Activated T-helper 9 cell treated with anti-CD3 and anti-CD28 coated beads, Interleukin-2, amount 50 U/mL, for 16 hours (primary cell): ENCODE results near the gene TSHZ2.
"Not testable (repeated sequence)": the region's sequence is repeated elsewhere in the genome, so short reads cannot be mapped to it uniquely, and the experiment has no call there.

Experiments
- DNase-seq: peaks from one replicate; pipeline ENCODE4 v3.0.0-alpha.2; 2020; ENCODE audit warnings: low read depth

The TSHZ2 gene

GRCh38 chr20:53387983-53388675, 416.0 kb downstream of the TSHZ2 start:
- no peak for DNase-seq

- DNase-seq, result no peak
Measured at GRCh38 chr20:53389516-53390300, 417.6 kb downstream of the TSHZ2 start.

- DNase-seq, result no peak
Measured at GRCh38 chr20:53390770-53391169, 418.6 kb downstream of the TSHZ2 start.

GRCh38 chr20:53394433-53394832, 422.3 kb downstream of the TSHZ2 start:
- DNase-seq, result no peak

GRCh38 chr20:53395188-53395923, 423.2 kb downstream of the TSHZ2 start:
- no peak for DNase-seq

GRCh38 chr20:53399083-53399482, 426.9 kb downstream of the TSHZ2 start:
- DNase-seq, result no peak

GRCh38 chr20:53399592-53400335, 427.6 kb downstream of the TSHZ2 start:
- no peak for DNase-seq

- DNase-seq, result no peak
Measured at GRCh38 chr20:53402233-53403005, 430.3 kb downstream of the TSHZ2 start.

- DNase-seq, result no peak
Measured at GRCh38 chr20:53403029-53403428, 430.9 kb downstream of the TSHZ2 start.

GRCh38 chr20:53405139-53405538, 433.0 kb downstream of the TSHZ2 start:
- no peak for DNase-seq

GRCh38 chr20:53406580-53406979, 434.4 kb downstream of the TSHZ2 start:
- no peak for DNase-seq

GRCh38 chr20:53408691-53409446, 436.7 kb downstream of the TSHZ2 start:
- DNase-seq, result no peak

GRCh38 chr20:53409447-53409717, 437.2 kb downstream of the TSHZ2 start:
- DNase-seq, result no peak

- no peak for DNase-seq
Measured at GRCh38 chr20:53411129-53411528, 439.0 kb downstream of the TSHZ2 start.

GRCh38 chr20:53411891-53412290, 439.7 kb downstream of the TSHZ2 start:
- DNase-seq, result no peak

GRCh38 chr20:53412577-53413185, 440.5 kb downstream of the TSHZ2 start:
- no peak for DNase-seq

- DNase-seq, result peak; percentile 16
Measured at GRCh38 chr20:53413186-53413631, 441.1 kb downstream of the TSHZ2 start.

GRCh38 chr20:53413845-53414244, 441.7 kb downstream of the TSHZ2 start:
- not testable (repeated sequence) for DNase-seq

GRCh38 chr20:53419693-53420460, 447.7 kb downstream of the TSHZ2 start:
- DNase-seq, result no peak

- DNase-seq, result no peak
Measured at GRCh38 chr20:53421343-53421742, 449.2 kb downstream of the TSHZ2 start.
